HCT116 (cell line): ENCODE measurements around the gene FNDC3B. TPM values are rescaled to one million over a fixed set of nuclear protein-coding genes. Genes with fewer than 3 reads are reported as not detected.

Source experiments
- ATAC-seq: fragments of 200-7000 bp; cut with Tn5 transposase; 2 replicates; pipeline ENCODE4 v1.9.1; 2020; ENCODE audit warnings: mild to moderate bottlenecking, moderate library complexity
- BruUV-seq: library from RNA; stranded (reverse); fragments of 400-500 nt; replicated peaks from 2 replicates; lab custom pipeline; 2021; lab: Mats Ljungman, UMichigan
- CTCF ChIA-PET: fragments of 300-600 bp; sonication (Branson Sonifier 250); formaldehyde crosslinking; loops from one replicate; lab custom pipeline; 2021; ENCODE audit warnings: antibody characterized with exemption; lab: Charles Lee
- POLR2A ChIA-PET: fragments of 300-600, 350-600 bp; sonication (Branson Sonifier 250); formaldehyde crosslinking; loops from one replicate; lab custom pipeline; 2021; ENCODE audit warnings: antibody characterized with exemption; lab: Charles Lee
- RAD21 ChIA-PET, 2 experiments: fragments of 300-600 bp; sonication (Branson Sonifier 250); formaldehyde crosslinking; loops; one replicate each; lab custom pipeline; 2023; ENCODE audit warnings: low total read pairs in 2 of 2; ENCODE audit not compliant: uncharacterized antibody in 2 of 2, unreplicated experiment in 2 of 2, low non-redundant PET in 1 of 2; lab: Charles Lee
- DNase-seq: peaks from one replicate; pipeline ENCODE4 v3.0.0-alpha.2; 2010; ENCODE audit warnings: low read depth, low spot score
- H2AFZ ChIP-seq: fragments of 200-600 bp; shearing (Covaris generic), sonication (generic); 2 replicates; pipeline ENCODE4 v1.6.1; 2017; ENCODE audit warnings: low read depth, mixed run types, mixed read lengths, antibody characterized with exemption, low read length; ENCODE audit not compliant: poor library complexity, severe bottlenecking
- H3K27ac ChIP-seq: 2 replicates; pipeline ENCODE4 v1.5.1; 2012; ENCODE audit warnings: low read depth, low read length
- H3K27me3 ChIP-seq: fragments of 200-600 bp; sonication (generic); 2 replicates; pipeline ENCODE4 v1.6.1; 2016; ENCODE audit warnings: mixed run types, low read length, mixed read lengths; ENCODE audit not compliant: insufficient read depth
- H3K36me3 ChIP-seq, 2 experiments: fragments of 200-500 bp in 1 of 2; fragments of 200-600 bp in 1 of 2; sonication (Bioruptor generic) in 1 of 2; sonication (generic) in 1 of 2; 2 replicates each; pipeline versions ENCODE4 v1.5.1 to v1.6.1; 2014 to 2016; ENCODE audit warnings: low read length in 2 of 2, inconsistent platforms in 1 of 2, mixed read lengths in 1 of 2, mixed run types in 1 of 2; ENCODE audit not compliant: insufficient read depth in 2 of 2, control insufficient read depth in 1 of 2
- H3K4me1 ChIP-seq, 2 experiments: fragments of 200-600 bp in 1 of 2; sonication (generic) in 1 of 2; 2 replicates each; pipeline versions ENCODE4 v1.5.1 to v1.6.1; 2012 to 2017; ENCODE audit warnings: low read length in 2 of 2, inconsistent platforms in 1 of 2, mild to moderate bottlenecking in 1 of 2, mixed read lengths in 1 of 2, mixed run types in 1 of 2, moderate library complexity in 1 of 2; ENCODE audit not compliant: insufficient read depth in 2 of 2, control insufficient read depth in 1 of 2
- H3K4me2 ChIP-seq: fragments of 200-600 bp; sonication (generic); 2 replicates; pipeline ENCODE4 v1.6.1; 2017; ENCODE audit warnings: mixed run types, low read length, mixed read lengths
- H3K4me3 ChIP-seq, 2 experiments: fragments of 200-600 bp in 1 of 2; sonication (generic) in 1 of 2; replicated peaks in 1 of 2; 2 replicates each; pipeline ENCODE4 v1.5.1; 2011 to 2016; ENCODE audit warnings: low read length in 2 of 2, control low read depth in 1 of 2, low read depth in 1 of 2, mild to moderate bottlenecking in 1 of 2, mixed read lengths in 1 of 2, mixed run types in 1 of 2
- H3K79me2 ChIP-seq: fragments of 200-600 bp; sonication (generic); 2 replicates; pipeline ENCODE4 v1.6.1; 2017; ENCODE audit warnings: mild to moderate bottlenecking, mixed run types, low read length, moderate library complexity, mixed read lengths; ENCODE audit not compliant: insufficient read depth
- H3K9ac ChIP-seq: fragments of 200-600 bp; sonication (generic); 2 replicates; pipeline ENCODE4 v1.6.1; 2016; ENCODE audit warnings: low read length, mixed read lengths
- H3K9me2 ChIP-seq: fragments of 200-600 bp; sonication (generic), shearing (Covaris generic); 2 replicates; pipeline ENCODE4 v1.6.1; 2017; ENCODE audit warnings: mixed run types, mild to moderate bottlenecking, moderate library complexity; ENCODE audit not compliant: insufficient read depth
- H3K9me3 ChIP-seq, 2 experiments: fragments of 200-500 bp in 1 of 2; fragments of 200-600 bp in 1 of 2; sonication (Bioruptor generic) in 1 of 2; sonication (generic) in 1 of 2; 2 replicates each; pipeline ENCODE4 v1.6.1; 2014 to 2017; ENCODE audit warnings: low read length in 2 of 2, mixed read lengths in 2 of 2, inconsistent platforms in 1 of 2, low read depth in 1 of 2, mild to moderate bottlenecking in 1 of 2, mixed run types in 1 of 2, moderate library complexity in 1 of 2; ENCODE audit not compliant: control insufficient read depth in 1 of 2, insufficient read depth in 1 of 2
- H4K20me1 ChIP-seq: fragments of 200-600 bp; sonication (generic), shearing (Covaris generic); 2 replicates; pipeline ENCODE4 v1.6.1; 2017; ENCODE audit warnings: mixed run types, mild to moderate bottlenecking, moderate library complexity; ENCODE audit not compliant: insufficient read depth
- ATF3 ChIP-seq: IDR thresholded peaks from 2 replicates; pipeline ENCODE4 v1.6.1; 2012
- CBX3 ChIP-seq: IDR thresholded peaks from 2 replicates; pipeline ENCODE4 v1.6.1; 2012; ENCODE audit warnings: low read depth
- CEBPB ChIP-seq: IDR thresholded peaks from 2 replicates; pipeline ENCODE4 v1.6.1; 2012; ENCODE audit warnings: low read depth
- EGR1 ChIP-seq: IDR thresholded peaks from 2 replicates; pipeline ENCODE4 v1.6.1; 2012; ENCODE audit warnings: low read depth
- ELF1 ChIP-seq: IDR thresholded peaks from 2 replicates; pipeline ENCODE4 v1.6.1; 2012; ENCODE audit warnings: low read depth, borderline replicate concordance
- EZH2 ChIP-seq: fragments of 200-600 bp; sonication (generic); IDR thresholded peaks from 2 replicates; pipeline ENCODE4 v1.6.1; 2017; ENCODE audit warnings: antibody characterized with exemption, mixed run types
- EZH2phosphoT487 ChIP-seq: fragments of 200-600 bp; IDR thresholded peaks from 2 replicates; pipeline ENCODE4 v1.6.1; 2018; ENCODE audit warnings: antibody characterized with exemption, borderline replicate concordance
- FOSL1 ChIP-seq: IDR thresholded peaks from 2 replicates; pipeline ENCODE4 v1.6.1; 2012; ENCODE audit warnings: low read depth
- JUND ChIP-seq: IDR thresholded peaks from 2 replicates; pipeline ENCODE4 v1.6.1; 2012
- MAX ChIP-seq: IDR thresholded peaks from 2 replicates; pipeline ENCODE4 v1.6.1; 2012
- POLR2A ChIP-seq: IDR thresholded peaks from 2 replicates; pipeline ENCODE4 v1.7.0; 2011; ENCODE audit warnings: borderline replicate concordance; ENCODE audit not compliant: insufficient read depth, insufficient read length; ENCODE audit errors: extremely low read depth
- POLR2AphosphoS5 ChIP-seq: IDR thresholded peaks from 2 replicates; pipeline ENCODE4 v1.6.1; 2011; ENCODE audit warnings: mild to moderate bottlenecking, low read depth, low read length, moderate library complexity
- RAD21 ChIP-seq: IDR thresholded peaks from 2 replicates; pipeline ENCODE4 v1.6.1; 2012; ENCODE audit warnings: low read depth, mild to moderate bottlenecking
- REST ChIP-seq: IDR thresholded peaks from 2 replicates; pipeline ENCODE4 v1.6.1; 2012; ENCODE audit warnings: low read depth
- SIN3A ChIP-seq: IDR thresholded peaks from 2 replicates; pipeline ENCODE4 v1.6.1; 2012; ENCODE audit warnings: low read depth
- SP1 ChIP-seq: IDR thresholded peaks from 2 replicates; pipeline ENCODE4 v1.6.1; 2012; ENCODE audit warnings: low read depth
- SRF ChIP-seq: IDR thresholded peaks from 2 replicates; pipeline ENCODE4 v1.6.1; 2012; ENCODE audit warnings: low read depth
- YY1 ChIP-seq: IDR thresholded peaks from 2 replicates; pipeline ENCODE4 v1.6.1; 2011; ENCODE audit warnings: low read length, low read depth, moderate library complexity, mild to moderate bottlenecking; ENCODE audit not compliant: insufficient replicate concordance; ENCODE audit errors: extremely low read depth
- ZBTB33 ChIP-seq: IDR thresholded peaks from 2 replicates; pipeline ENCODE4 v1.6.1; 2011; ENCODE audit warnings: mild to moderate bottlenecking, low read length, moderate library complexity; ENCODE audit not compliant: insufficient replicate concordance; ENCODE audit errors: extremely low read depth
- ZFX ChIP-seq: fragments of 450-650 bp; IDR thresholded peaks from 2 replicates; pipeline ENCODE4 v1.6.1; 2017
- intact Hi-C: fragments of 100-400 bp; cut with micrococcal nuclease; formaldehyde crosslinking; loops from 2 replicates; pipeline ENCODE4 v1.10.0; 2022
- total RNA-seq: library from RNA; stranded (reverse); gene quantifications from one replicate; pipeline ENCODE4 v1.2.1, GENCODE V29; 2021; ENCODE audit not compliant: unreplicated experiment

Gene FNDC3B
- total RNA-seq, 1 experiment from 2014 or later: 45.7 TPM

- TF ChIP-seq CEBPB (peak; percentile 78), SP1 (peak; percentile 93), POLR2AphosphoS5 (peak; percentile 78), JUND (peak; percentile 89), EZH2phosphoT487 (no peak), SIN3A (peak; percentile 79)
Measured at GRCh38 chr3:172153335-172153861, 114.0 kb downstream of the FNDC3B start (continued).

- H3K9ac ChIP-seq: no peak overlapping the region
- intact Hi-C loops: loop anchor here (10.0 kb wide), 1 partner anchor 180 kb away; no protein-coding TSS in a partner anchor
- ChIA-PET CTCF (no interaction called here), RAD21 (no interaction called here), POLR2A (interaction anchor here (0.6 kb wide), 1 partner anchor 8 kb away, joined by 3 read pairs; no protein-coding TSS in a partner anchor)
- H3K36me3 ChIP-seq: no peaks in the 10 kb centered on the region; a peak in 1 of 4 replicates
- ATAC-seq (no peak), DNase-seq (no peak)
- no peak overlapping the region for H3K4me2 ChIP-seq
- no peak overlapping the region for H3K4me3 ChIP-seq
- no peaks in the 10 kb centered on the region for H3K27me3 ChIP-seq
- H4K20me1 ChIP-seq: no peaks in the 10 kb centered on the region
- no peak overlapping the region for H2AFZ ChIP-seq
- no TSS peak for BruUV-seq
- H3K9me3 ChIP-seq: no peaks in the 10 kb centered on the region
- H3K27ac ChIP-seq: no peak overlapping the region
- no peaks in the 10 kb centered on the region for H3K9me2 ChIP-seq
- peaks cover 49 to 54% of the 10 kb centered on the region in 2 experiments for H3K4me1 ChIP-seq
- peaks cover 9% of the 10 kb centered on the region; the same call in 1 of the 2 replicates for H3K79me2 ChIP-seq
- TF ChIP-seq CBX3 (no peak), JUND (no peak), ZBTB33 (no peak), SRF (no peak), POLR2AphosphoS5 (no peak), EGR1 (no peak), REST (no peak), ELF1 (no peak), POLR2A (no peak), EZH2phosphoT487 (no peak), ATF3 (no peak), MAX (no peak), RAD21 (no peak), SP1 (no peak), SIN3A (no peak), ZFX (no peak), EZH2 (no peak), YY1 (no peak), FOSL1 (no peak)
Measured at GRCh38 chr3:172154768-172155664, 115.6 kb downstream of the FNDC3B start.
